ENCODE data around the gene CABP5. TPM values are rescaled to one million over a fixed set of nuclear protein-coding genes. Genes with fewer than 3 reads are reported as not detected.

The CABP5 gene
- total RNA-seq, 1 experiment from 2014 or later = not detected

GRCh38 chr19:48053076-48053475 is 9.2 kb upstream of the CABP5 start:
- no peaks in the 10 kb centered on the region for H3K4me1 ChIP-seq
- no peak overlapping the region for H3K4me3 ChIP-seq
- no peaks in the 10 kb centered on the region for H3K9me3 ChIP-seq (replicated peaks)
- no peak overlapping the region for H3K27ac ChIP-seq
- DNase-seq = no peak
- H3K36me3 ChIP-seq = no peaks in the 10 kb centered on the region
- no peaks in the 10 kb centered on the region for H3K27me3 ChIP-seq

GRCh38 chr19:48051335-48052033 is 7.6 kb upstream of the CABP5 start:
- no peak for DNase-seq
- Histone ChIP-seq H3K27me3 (no peaks in the 10 kb centered on the region), H3K4me1 (no peaks in the 10 kb centered on the region), H3K36me3 (no peaks in the 10 kb centered on the region), H3K27ac (no peak overlapping the region), H3K4me3 (no peak overlapping the region), H3K9me3 (replicated peaks) (no peaks in the 10 kb centered on the region)

GRCh38 chr19:48044561-48044960 is 682 bp upstream of the CABP5 start:
- Histone ChIP-seq H3K4me1 (no peaks in the 10 kb centered on the region), H3K36me3 (no peaks in the 10 kb centered on the region), H3K27me3 (no peaks in the 10 kb centered on the region), H3K9me3 (replicated peaks) (no peaks in the 10 kb centered on the region), H3K27ac (no peak overlapping the region), H3K4me3 (no peak overlapping the region)
- no peak for DNase-seq

GRCh38 chr19:48041877-48042580 is 1.9 kb downstream of the CABP5 start:
- H3K4me1 ChIP-seq = no peaks in the 10 kb centered on the region
- no peak overlapping the region for H3K4me3 ChIP-seq
- DNase-seq = no peak
- no peaks in the 10 kb centered on the region for H3K9me3 ChIP-seq (replicated peaks)
- no peaks in the 10 kb centered on the region for H3K36me3 ChIP-seq
- no peaks in the 10 kb centered on the region for H3K27me3 ChIP-seq
- no peak overlapping the region for H3K27ac ChIP-seq

GRCh38 chr19:48036765-48037164 is 7.1 kb downstream of the CABP5 start:
- H3K36me3 ChIP-seq = no peaks in the 10 kb centered on the region
- H3K4me3 ChIP-seq = no peak overlapping the region
- no peaks in the 10 kb centered on the region for H3K4me1 ChIP-seq

GRCh38 chr19:48033604-48034003 is 10.3 kb downstream of the CABP5 start:
- H3K36me3 ChIP-seq = no peaks in the 10 kb centered on the region
- H3K4me3 ChIP-seq = no peak overlapping the region
- no peak for DNase-seq
- H3K27ac ChIP-seq = no peak overlapping the region
- no peaks in the 10 kb centered on the region for H3K9me3 ChIP-seq (replicated peaks)
- H3K27me3 ChIP-seq = no peaks in the 10 kb centered on the region
- H3K4me1 ChIP-seq = no peaks in the 10 kb centered on the region

More at GRCh38 chr19:48036765-48037164, 7.1 kb downstream of the CABP5 start:
- Histone ChIP-seq H3K9me3 (replicated peaks) (no peaks in the 10 kb centered on the region), H3K27me3 (no peaks in the 10 kb centered on the region), H3K27ac (no peak overlapping the region)
- no peak for DNase-seq

GRCh38 chr19:48030073-48030472 is 13.8 kb downstream of the CABP5 start:
- Histone ChIP-seq H3K4me3 (no peak overlapping the region), H3K27ac (no peak overlapping the region), H3K27me3 (no peaks in the 10 kb centered on the region), H3K36me3 (no peaks in the 10 kb centered on the region), H3K9me3 (replicated peaks) (no peaks in the 10 kb centered on the region), H3K4me1 (no peaks in the 10 kb centered on the region)
- no peak for DNase-seq

GRCh38 chr19:48029431-48029830 is 14.4 kb downstream of the CABP5 start:
- no peaks in the 10 kb centered on the region for H3K4me1 ChIP-seq
- H3K4me3 ChIP-seq = no peak overlapping the region
- no peaks in the 10 kb centered on the region for H3K9me3 ChIP-seq (replicated peaks)
- H3K36me3 ChIP-seq = no peaks in the 10 kb centered on the region
- no peak for DNase-seq
- no peaks in the 10 kb centered on the region for H3K27me3 ChIP-seq
- H3K27ac ChIP-seq = no peak overlapping the region

- Histone ChIP-seq H3K27me3 (no peaks in the 10 kb centered on the region), H3K4me1 (no peaks in the 10 kb centered on the region), H3K36me3 (no peaks in the 10 kb centered on the region), H3K4me3 (no peak overlapping the region), H3K27ac (no peak overlapping the region), H3K9me3 (replicated peaks) (no peaks in the 10 kb centered on the region)
- DNase-seq = no peak
Measured at GRCh38 chr19:48025480-48025879, 18.4 kb downstream of the CABP5 start.

- H3K36me3 ChIP-seq = no peaks in the 10 kb centered on the region
- H3K4me1 ChIP-seq = no peaks in the 10 kb centered on the region
- no peaks in the 10 kb centered on the region for H3K9me3 ChIP-seq (replicated peaks)
- H3K4me3 ChIP-seq = no peak overlapping the region
- no peak for DNase-seq
- no peaks in the 10 kb centered on the region for H3K27me3 ChIP-seq
- no peak overlapping the region for H3K27ac ChIP-seq
Measured at GRCh38 chr19:48023518-48023917, 20.4 kb downstream of the CABP5 start.

- Histone ChIP-seq H3K9me3 (replicated peaks) (no peaks in the 10 kb centered on the region), H3K27ac (no peak overlapping the region), H3K27me3 (no peaks in the 10 kb centered on the region), H3K36me3 (no peaks in the 10 kb centered on the region), H3K4me1 (no peaks in the 10 kb centered on the region), H3K4me3 (no peak overlapping the region)
- no peak for DNase-seq
Measured at GRCh38 chr19:48023011-48023410, 20.9 kb downstream of the CABP5 start.

- H3K27me3 ChIP-seq = no peaks in the 10 kb centered on the region
- no peak overlapping the region for H3K27ac ChIP-seq
- H3K4me1 ChIP-seq = no peaks in the 10 kb centered on the region
- H3K36me3 ChIP-seq = no peaks in the 10 kb centered on the region
- no peak for DNase-seq
- H3K4me3 ChIP-seq = no peak overlapping the region
- H3K9me3 ChIP-seq (replicated peaks) = no peaks in the 10 kb centered on the region
Measured at GRCh38 chr19:48020686-48021085, 23.2 kb downstream of the CABP5 start.

- no peaks in the 10 kb centered on the region for H3K36me3 ChIP-seq
- H3K4me1 ChIP-seq = no peaks in the 10 kb centered on the region
- H3K4me3 ChIP-seq = no peak overlapping the region
- no peak overlapping the region for H3K27ac ChIP-seq
- no peaks in the 10 kb centered on the region; the same call in 1 of the 2 replicates for H3K9me3 ChIP-seq (replicated peaks)
- no peak for DNase-seq
- no peaks in the 10 kb centered on the region for H3K27me3 ChIP-seq
Measured at GRCh38 chr19:48010932-48011758, 32.7 kb downstream of the CABP5 start.

- Histone ChIP-seq H3K9me3 (replicated peaks) (no peaks in the 10 kb centered on the region; the same call in 1 of the 2 replicates), H3K4me3 (no peak overlapping the region), H3K4me1 (no peaks in the 10 kb centered on the region), H3K36me3 (no peaks in the 10 kb centered on the region), H3K27me3 (no peaks in the 10 kb centered on the region), H3K27ac (no peak overlapping the region)
- peak; percentile 7 to 31 for DNase-seq
Measured at GRCh38 chr19:48006762-48007161, 37.1 kb downstream of the CABP5 start.

GRCh38 chr19:48004236-48004635 is 39.6 kb downstream of the CABP5 start:
- Histone ChIP-seq H3K27me3 (no peaks in the 10 kb centered on the region), H3K9me3 (replicated peaks) (no peaks in the 10 kb centered on the region), H3K4me3 (no peak overlapping the region), H3K27ac (no peak overlapping the region), H3K4me1 (no peaks in the 10 kb centered on the region), H3K36me3 (no peaks in the 10 kb centered on the region)
- DNase-seq = no peak

All from SJCRH30 (cell line).